Middle frontal gyrus (tissue), 1 donor: ENCODE results near the gene ABCA6.
"Not testable (repeated sequence)": the region's sequence is repeated elsewhere in the genome, so short reads cannot be mapped to it uniquely, and the experiment has no call there.

Experiments used
- DNase-seq: peaks from one replicate; pipeline ENCODE4 v3.0.0-alpha.2; 2015; ENCODE audit warnings: low spot score; ENCODE audit errors: extremely low spot score

Gene ABCA6

GRCh38 chr17:69141431-69142174 lies at the start of gene ABCA6:
Gene ABCA6 (minus strand): TSS chr17:69141895. CDS start chr17:69140703, 1,192 bp downstream.
- no peak for DNase-seq

- no peak for DNase-seq
These were observed 47.1 kb upstream of the ABCA6 start for GRCh38 chr17:69188796-69189195.

GRCh38 chr17:69188064-69188463 lies 46.4 kb upstream of the ABCA6 start:
- no peak for DNase-seq

- no peak for DNase-seq
These were observed 45.6 kb upstream of the ABCA6 start for GRCh38 chr17:69187294-69187693.

GRCh38 chr17:69179227-69179952 lies 37.7 kb upstream of the ABCA6 start:
- DNase-seq: no peak

GRCh38 chr17:69176457-69176795 lies 34.7 kb upstream of the ABCA6 start:
- DNase-seq: no peak

- DNase-seq: no peak
These were observed 34.1 kb upstream of the ABCA6 start for GRCh38 chr17:69175625-69176456.

GRCh38 chr17:69175262-69175624 lies 33.5 kb upstream of the ABCA6 start:
- DNase-seq: no peak

- no peak for DNase-seq
These were observed 31.4 kb upstream of the ABCA6 start for GRCh38 chr17:69173118-69173517.

GRCh38 chr17:69170377-69170776 lies 28.7 kb upstream of the ABCA6 start:
- no peak for DNase-seq

- not testable (repeated sequence) for DNase-seq
These were observed 26.9 kb upstream of the ABCA6 start for GRCh38 chr17:69168642-69169041.

- DNase-seq: no peak
These were observed 25.3 kb upstream of the ABCA6 start for GRCh38 chr17:69166957-69167356.

- DNase-seq: no peak
These were observed 22.5 kb upstream of the ABCA6 start for GRCh38 chr17:69164206-69164605.

GRCh38 chr17:69159418-69159817 lies 17.7 kb upstream of the ABCA6 start:
- DNase-seq: no peak

GRCh38 chr17:69154267-69154666 lies 12.6 kb upstream of the ABCA6 start:
- DNase-seq: no peak

- no peak for DNase-seq
These were observed 8.6 kb upstream of the ABCA6 start for GRCh38 chr17:69150333-69150732.

GRCh38 chr17:69147460-69147859 lies 5.8 kb upstream of the ABCA6 start:
- no peak for DNase-seq

- DNase-seq: no peak
These were observed 2.9 kb upstream of the ABCA6 start for GRCh38 chr17:69144331-69145255.

GRCh38 chr17:69143683-69144231 lies 2.1 kb upstream of the ABCA6 start:
- no peak for DNase-seq

- DNase-seq: no peak
These were observed 1.5 kb upstream of the ABCA6 start for GRCh38 chr17:69143151-69143550.
